ENCODE measurements around the gene MOB3A. TPM values are rescaled to one million over a fixed set of nuclear protein-coding genes. Genes with fewer than 3 reads are reported as not detected.

The MOB3A gene
- total RNA-seq, 1 donor from 2014 or later = 6.0 TPM

DNA sequence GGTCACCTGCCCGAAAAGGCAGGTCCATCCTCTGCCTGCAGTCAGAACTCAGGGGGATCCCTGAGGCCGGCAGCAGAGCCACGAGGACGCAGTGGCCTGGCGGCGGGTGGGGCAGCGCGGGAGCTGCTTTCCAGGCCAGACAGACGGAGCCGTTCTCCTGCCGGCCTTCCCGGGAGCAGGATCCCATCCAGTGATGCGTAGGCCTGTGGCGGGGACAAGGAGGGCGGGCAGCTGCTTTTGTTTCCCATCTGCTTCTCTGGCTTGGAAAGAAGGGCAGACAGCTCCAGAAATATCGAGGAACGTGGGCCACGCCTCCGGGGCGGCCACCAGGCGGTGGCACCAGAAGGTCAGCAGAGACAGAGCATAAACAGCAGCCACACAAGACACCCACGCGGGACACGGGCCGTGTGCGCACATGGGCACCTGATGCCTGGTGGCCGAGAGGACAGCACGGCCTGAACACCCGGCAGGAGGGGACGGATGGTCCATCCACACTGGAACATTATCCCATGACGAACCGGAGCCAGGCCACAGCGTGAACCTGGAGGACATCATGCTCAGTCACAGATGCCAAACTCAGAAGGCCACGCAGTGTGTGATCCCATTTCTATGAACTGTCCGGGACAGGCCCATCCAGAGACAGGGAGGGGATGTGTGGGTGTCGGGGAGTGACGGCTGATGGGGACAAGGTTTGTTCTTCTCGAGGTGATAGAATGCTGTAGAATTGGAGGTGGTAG is 31.2 kb downstream of the MOB3A start:
- Histone ChIP-seq H3K27ac (peak overlapping the region; percentile 25), H3F3A (ENCODE audit: low read depth) (peaks cover 29% of the 10 kb centered on the region), H3K79me2 (ENCODE audit: low read depth) (no peaks in the 10 kb centered on the region), H3K4me2 (no peak overlapping the region), H3K36me3 (no peaks in the 10 kb centered on the region), H3K4me3 (no peak overlapping the region), H3K4me1 (peaks cover 15% of the 10 kb centered on the region), H4K20me1 (ENCODE audit: low read depth) (no peaks in the 10 kb centered on the region), H3K9me3 (ENCODE audit: low read depth) (no peaks in the 10 kb centered on the region), H3K27me3 (no peaks in the 10 kb centered on the region), H3K9ac (no peak overlapping the region), H2AFZ (replicated peaks) (no peak overlapping the region)
- TF ChIP-seq EZH2phosphoT487 (IDR thresholded peaks at IDR 0.05) (no peak), EZH2 (IDR thresholded peaks at IDR 0.05) (no peak)
- TF ChIP-seq, protein P1, sequence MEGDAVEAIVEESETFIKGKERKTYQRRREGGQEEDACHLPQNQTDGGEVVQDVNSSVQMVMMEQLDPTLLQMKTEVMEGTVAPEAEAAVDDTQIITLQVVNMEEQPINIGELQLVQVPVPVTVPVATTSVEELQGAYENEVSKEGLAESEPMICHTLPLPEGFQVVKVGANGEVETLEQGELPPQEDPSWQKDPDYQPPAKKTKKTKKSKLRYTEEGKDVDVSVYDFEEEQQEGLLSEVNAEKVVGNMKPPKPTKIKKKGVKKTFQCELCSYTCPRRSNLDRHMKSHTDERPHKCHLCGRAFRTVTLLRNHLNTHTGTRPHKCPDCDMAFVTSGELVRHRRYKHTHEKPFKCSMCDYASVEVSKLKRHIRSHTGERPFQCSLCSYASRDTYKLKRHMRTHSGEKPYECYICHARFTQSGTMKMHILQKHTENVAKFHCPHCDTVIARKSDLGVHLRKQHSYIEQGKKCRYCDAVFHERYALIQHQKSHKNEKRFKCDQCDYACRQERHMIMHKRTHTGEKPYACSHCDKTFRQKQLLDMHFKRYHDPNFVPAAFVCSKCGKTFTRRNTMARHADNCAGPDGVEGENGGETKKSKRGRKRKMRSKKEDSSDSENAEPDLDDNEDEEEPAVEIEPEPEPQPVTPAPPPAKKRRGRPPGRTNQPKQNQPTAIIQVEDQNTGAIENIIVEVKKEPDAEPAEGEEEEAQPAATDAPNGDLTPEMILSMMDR (IDR thresholded peaks at IDR 0.05) = no peak
- H3K4me1 Mint-ChIP-seq = peaks cover 37% of the 10 kb centered on the region
- no peak overlapping the region for H3K4me3 Mint-ChIP-seq
- no peak for DNase-seq (ENCODE audit: low spot score)
- no peaks in the 10 kb centered on the region for H3K9me3 Mint-ChIP-seq
- H3K27me3 Mint-ChIP-seq (ENCODE audit: insufficient read depth, low read depth) = peaks cover 10% of the 10 kb centered on the region
- peak overlapping the region; percentile 85 for H3K27ac Mint-ChIP-seq
- H3K36me3 Mint-ChIP-seq = no peaks in the 10 kb centered on the region

DNA sequence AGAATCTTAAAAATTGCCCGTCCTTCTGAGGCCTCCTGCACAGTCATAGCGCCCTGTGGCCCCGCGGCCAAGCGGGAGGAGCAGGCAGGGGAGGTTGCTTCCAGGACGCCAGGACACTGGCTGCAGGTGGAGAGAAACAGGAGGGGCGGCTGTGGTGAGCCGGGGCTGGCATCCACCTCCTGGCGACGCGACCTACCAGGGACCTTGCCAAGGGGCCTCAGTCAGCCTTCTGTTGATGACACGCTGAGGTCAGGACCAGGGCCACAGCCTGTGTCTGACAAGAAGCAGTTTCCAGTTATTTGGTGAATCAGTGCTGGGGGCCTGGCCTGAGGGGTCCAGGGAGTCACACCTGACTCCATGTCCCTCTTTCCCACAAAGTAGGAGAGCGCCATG is 31.7 kb downstream of the MOB3A start:
- Histone ChIP-seq H3K27ac (peak overlapping the region; percentile 25), H3K4me2 (no peak overlapping the region), H3K9me3 (ENCODE audit: low read depth) (no peaks in the 10 kb centered on the region), H4K20me1 (ENCODE audit: low read depth) (no peaks in the 10 kb centered on the region), H3K36me3 (no peaks in the 10 kb centered on the region), H2AFZ (replicated peaks) (no peak overlapping the region), H3K4me3 (no peak overlapping the region), H3K4me1 (peaks cover 20% of the 10 kb centered on the region), H3K27me3 (no peaks in the 10 kb centered on the region), H3F3A (ENCODE audit: low read depth) (peaks cover 33% of the 10 kb centered on the region), H3K79me2 (ENCODE audit: low read depth) (no peaks in the 10 kb centered on the region), H3K9ac (no peak overlapping the region)
- DNase-seq (ENCODE audit: low spot score) = no peak
- H3K27me3 Mint-ChIP-seq (ENCODE audit: insufficient read depth, low read depth) = peaks cover 10% of the 10 kb centered on the region
- no peaks in the 10 kb centered on the region for H3K9me3 Mint-ChIP-seq
- H3K36me3 Mint-ChIP-seq = no peaks in the 10 kb centered on the region
- no peak overlapping the region for H3K4me3 Mint-ChIP-seq
- H3K27ac Mint-ChIP-seq = no peak overlapping the region
- H3K4me1 Mint-ChIP-seq = peaks cover 37% of the 10 kb centered on the region
- TF ChIP-seq, protein P1 (IDR thresholded peaks at IDR 0.05) = no peak
- TF ChIP-seq EZH2phosphoT487 (IDR thresholded peaks at IDR 0.05) (no peak), EZH2 (IDR thresholded peaks at IDR 0.05) (no peak)

DNA sequence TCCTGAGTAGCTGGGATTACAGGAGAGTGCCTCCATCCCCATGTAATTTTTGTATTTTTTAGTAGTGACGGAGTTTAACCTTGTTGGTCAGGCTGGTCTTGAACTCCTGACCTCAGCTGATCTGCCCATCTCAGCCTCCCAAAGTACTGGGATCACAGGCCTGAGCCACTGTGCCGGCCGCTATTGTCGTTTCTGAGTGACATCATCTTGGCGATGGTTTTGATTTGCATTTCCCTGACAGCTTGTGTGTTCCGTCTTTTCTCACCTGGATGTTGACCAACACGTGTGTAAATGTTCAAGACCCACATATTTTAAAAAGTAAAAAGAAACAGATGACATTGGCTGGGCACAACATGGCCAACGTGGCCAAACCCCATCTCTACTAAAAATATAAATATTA is 32.3 kb downstream of the MOB3A start:
- peaks cover 42% of the 10 kb centered on the region for H3K4me1 Mint-ChIP-seq
- no peak overlapping the region for H3K4me3 ChIP-seq
- H3K9ac ChIP-seq = no peak overlapping the region

More for the DNA sequence above, 32.3 kb downstream of the MOB3A start:
- H2AFZ ChIP-seq (replicated peaks) = no peak overlapping the region
- H3K36me3 ChIP-seq = no peaks in the 10 kb centered on the region
- Mint-ChIP-seq H3K4me3 (peak overlapping the region; percentile 43), H3K9me3 (no peaks in the 10 kb centered on the region), H3K27me3 (ENCODE audit: insufficient read depth, low read depth) (peaks cover 10% of the 10 kb centered on the region), H3K27ac (peak overlapping the region; percentile 57), H3K36me3 (no peaks in the 10 kb centered on the region)
- no peak for TF ChIP-seq EZH2phosphoT487 (IDR thresholded peaks at IDR 0.05)
- no peak for TF ChIP-seq EZH2 (IDR thresholded peaks at IDR 0.05)
- TF ChIP-seq, protein P1 (IDR thresholded peaks at IDR 0.05) = no peak
- no peaks in the 10 kb centered on the region for H3K27me3 ChIP-seq
- no peak for DNase-seq (ENCODE audit: low spot score)
- no peak overlapping the region for H3K27ac ChIP-seq
- H3K4me1 ChIP-seq = peaks cover 23% of the 10 kb centered on the region
- peaks cover 38% of the 10 kb centered on the region for H3F3A ChIP-seq (ENCODE audit: low read depth)
- H3K79me2 ChIP-seq (ENCODE audit: low read depth) = no peaks in the 10 kb centered on the region
- H4K20me1 ChIP-seq (ENCODE audit: low read depth) = no peaks in the 10 kb centered on the region
- no peak overlapping the region for H3K4me2 ChIP-seq
- no peaks in the 10 kb centered on the region for H3K9me3 ChIP-seq (ENCODE audit: low read depth)

Data from neural progenitor cell (in vitro differentiated cells).